NCI-H1694 (cell line): ENCODE results near the gene DAZ3.
"Not testable (repeated sequence)": the region's sequence is repeated elsewhere in the genome, so short reads cannot be mapped to it uniquely, and the experiment has no call there.

Experiments used
- DNase-seq: peaks from one replicate; lab custom pipeline; 2025; lab: John Stamatoyannopoulos, UW

The DAZ3 gene

GRCh38 chrY:24813293-24813692, at the start of gene DAZ3:
Gene DAZ3, minus strand, starts transcription at chrY:24813393. Its CDS starts 208 bp downstream, at chrY:24813185.
- not testable (repeated sequence) for DNase-seq

GRCh38 chrY:24833619-24834018, 20.4 kb upstream of the DAZ3 start, which contains the start of gene DAZ4:
Gene DAZ4, plus strand, starts transcription at chrY:24833919. Its CDS starts 208 bp downstream, at chrY:24834127.
- DNase-seq = not testable (repeated sequence)

GRCh38 chrY:24825069-24825468, 11.9 kb upstream of the DAZ3 start:
- not testable (repeated sequence) for DNase-seq

GRCh38 chrY:24824184-24824879, 11.1 kb upstream of the DAZ3 start:
- not testable (repeated sequence) for DNase-seq

- DNase-seq = not testable (repeated sequence)
Measured at GRCh38 chrY:24821836-24822235, 8.6 kb upstream of the DAZ3 start.
